Glutamatergic neuron (in vitro differentiated cells): ENCODE measurements around the gene THSD7B. TPM values are rescaled to one million over a fixed set of nuclear protein-coding genes. Genes with fewer than 3 reads are reported as not detected.

ENCODE experiments used
- DNase-seq: peaks from one replicate; pipeline ENCODE4 v3.0.0; 2022
- H3K27ac Mint-ChIP-seq: one replicate; pipeline ENCODE4 v1.8.0; 2020; ENCODE audit warnings: mild to moderate bottlenecking, mixed read lengths, inconsistent platforms; ENCODE audit not compliant: unreplicated experiment
- H3K27me3 Mint-ChIP-seq: one replicate; pipeline ENCODE4 v1.8.0; 2020; ENCODE audit warnings: mild to moderate bottlenecking, moderate library complexity, mixed read lengths, inconsistent platforms; ENCODE audit not compliant: unreplicated experiment
- H3K36me3 Mint-ChIP-seq: one replicate; pipeline ENCODE4 v1.8.0; 2020; ENCODE audit warnings: mild to moderate bottlenecking, mixed read lengths, inconsistent platforms; ENCODE audit not compliant: unreplicated experiment
- H3K4me1 Mint-ChIP-seq: one replicate; pipeline ENCODE4 v1.8.0; 2020; ENCODE audit warnings: mild to moderate bottlenecking, low read depth, mixed read lengths, inconsistent platforms; ENCODE audit not compliant: unreplicated experiment
- H3K4me3 Mint-ChIP-seq: one replicate; pipeline ENCODE4 v1.8.0; 2020; ENCODE audit warnings: mild to moderate bottlenecking, mixed read lengths, inconsistent platforms; ENCODE audit not compliant: unreplicated experiment
- H3K9me3 Mint-ChIP-seq: one replicate; pipeline ENCODE4 v1.8.0; 2020; ENCODE audit warnings: mild to moderate bottlenecking, moderate library complexity, mixed read lengths, inconsistent platforms; ENCODE audit not compliant: unreplicated experiment
- total RNA-seq: library from RNA; stranded (reverse); fragmentation: NEBNext Ultra II Directional; extraction: Animal tissue kit (Norgen Biotek cat#: 25700); gene quantifications from one replicate; pipeline ENCODE4 v1.2.1, GENCODE V29; 2021; ENCODE audit not compliant: unreplicated experiment
- TF ChIP-seq, protein P1 (sequence below): fragments of 200-600 bp; sonication (generic); IDR thresholded peaks from one replicate; pipeline ENCODE4 v1.5.0; 2021; ENCODE audit not compliant: partially characterized antibody, unreplicated experiment

The THSD7B gene
- total RNA-seq, 1 donor from 2014 or later = 182 TPM

DNA sequence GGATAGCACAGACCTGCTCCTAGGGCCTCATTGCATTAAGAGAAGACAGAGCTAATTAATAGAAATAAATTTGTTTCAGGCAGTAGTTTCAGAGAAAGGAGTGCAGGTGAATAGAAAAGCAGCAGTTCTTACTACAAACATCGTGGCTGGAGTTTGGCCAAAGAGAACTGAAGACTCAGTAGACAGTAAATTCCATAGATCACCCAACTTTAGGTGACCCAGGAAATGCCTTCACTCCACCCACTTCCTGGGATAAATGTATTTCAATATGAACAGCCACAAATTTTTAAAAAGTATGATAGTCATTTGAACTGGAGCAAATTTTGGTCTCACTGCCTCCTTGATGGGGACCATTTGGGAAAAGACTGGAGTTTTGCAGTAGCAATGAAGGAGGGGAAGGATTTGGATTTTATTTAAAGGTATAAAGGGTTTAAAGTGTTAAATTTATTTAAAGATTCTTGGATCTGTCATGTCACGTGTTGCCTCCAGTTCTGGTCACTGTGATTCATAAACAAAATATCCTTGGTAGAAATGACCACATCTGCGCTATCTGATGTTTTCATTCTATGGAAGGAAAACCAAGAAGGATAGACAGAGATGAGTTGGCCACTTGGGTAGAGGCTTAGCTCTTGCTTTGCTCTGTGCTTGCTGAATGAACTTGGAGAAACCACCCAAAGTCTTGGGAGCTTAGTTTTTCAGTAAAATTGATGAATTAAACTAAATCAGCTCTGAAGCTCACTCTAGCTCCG lies 390.2 kb downstream of the THSD7B start:
- Mint-ChIP-seq H3K4me3 (peak overlapping the region; percentile 58), H3K27ac (peak overlapping the region; percentile 74), H3K4me1 (peaks cover 28% of the 10 kb centered on the region), H3K36me3 (no peaks in the 10 kb centered on the region), H3K27me3 (peaks cover 2% of the 10 kb centered on the region), H3K9me3 (peaks cover 10% of the 10 kb centered on the region)
- TF ChIP-seq, protein P1, sequence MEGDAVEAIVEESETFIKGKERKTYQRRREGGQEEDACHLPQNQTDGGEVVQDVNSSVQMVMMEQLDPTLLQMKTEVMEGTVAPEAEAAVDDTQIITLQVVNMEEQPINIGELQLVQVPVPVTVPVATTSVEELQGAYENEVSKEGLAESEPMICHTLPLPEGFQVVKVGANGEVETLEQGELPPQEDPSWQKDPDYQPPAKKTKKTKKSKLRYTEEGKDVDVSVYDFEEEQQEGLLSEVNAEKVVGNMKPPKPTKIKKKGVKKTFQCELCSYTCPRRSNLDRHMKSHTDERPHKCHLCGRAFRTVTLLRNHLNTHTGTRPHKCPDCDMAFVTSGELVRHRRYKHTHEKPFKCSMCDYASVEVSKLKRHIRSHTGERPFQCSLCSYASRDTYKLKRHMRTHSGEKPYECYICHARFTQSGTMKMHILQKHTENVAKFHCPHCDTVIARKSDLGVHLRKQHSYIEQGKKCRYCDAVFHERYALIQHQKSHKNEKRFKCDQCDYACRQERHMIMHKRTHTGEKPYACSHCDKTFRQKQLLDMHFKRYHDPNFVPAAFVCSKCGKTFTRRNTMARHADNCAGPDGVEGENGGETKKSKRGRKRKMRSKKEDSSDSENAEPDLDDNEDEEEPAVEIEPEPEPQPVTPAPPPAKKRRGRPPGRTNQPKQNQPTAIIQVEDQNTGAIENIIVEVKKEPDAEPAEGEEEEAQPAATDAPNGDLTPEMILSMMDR = no peak
- DNase-seq = no peak

DNA sequence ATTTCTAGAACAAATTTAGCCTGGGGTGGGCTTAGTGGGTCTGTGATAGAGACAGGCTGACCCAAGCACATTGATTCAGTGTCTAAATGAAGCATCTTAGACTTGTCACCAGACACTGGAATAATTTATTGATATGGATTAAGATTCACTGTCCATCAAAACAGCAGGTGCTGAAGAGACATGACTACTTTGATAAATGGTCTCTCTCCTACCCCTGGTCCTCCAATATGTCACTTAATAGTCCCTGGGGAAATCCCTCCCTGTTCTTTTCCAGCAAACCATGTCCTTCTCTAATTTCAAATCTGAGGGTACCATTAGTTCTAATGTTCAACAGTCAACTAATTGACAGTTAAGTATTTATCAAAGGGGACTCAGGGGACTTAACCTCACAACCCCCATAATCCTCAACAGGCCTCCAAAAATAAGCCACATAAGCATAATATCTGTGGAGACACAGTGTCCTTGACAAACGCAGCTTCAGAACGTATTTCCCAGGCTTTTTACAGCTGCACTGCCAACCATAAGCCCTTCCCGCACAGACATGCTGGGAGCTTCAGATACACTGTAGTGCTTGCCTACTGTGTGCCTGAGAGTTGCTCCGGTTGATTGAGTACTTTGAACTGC lies 391.0 kb downstream of the THSD7B start:
- peak overlapping the region; percentile 51 for H3K4me3 Mint-ChIP-seq
- H3K36me3 Mint-ChIP-seq = no peaks in the 10 kb centered on the region
- peak overlapping the region; percentile 84 for H3K27ac Mint-ChIP-seq
- peaks cover 2% of the 10 kb centered on the region for H3K27me3 Mint-ChIP-seq
- DNase-seq = no peak
- H3K4me1 Mint-ChIP-seq = peaks cover 28% of the 10 kb centered on the region
- H3K9me3 Mint-ChIP-seq = peaks cover 12% of the 10 kb centered on the region
- TF ChIP-seq, protein P1 = no peak

DNA sequence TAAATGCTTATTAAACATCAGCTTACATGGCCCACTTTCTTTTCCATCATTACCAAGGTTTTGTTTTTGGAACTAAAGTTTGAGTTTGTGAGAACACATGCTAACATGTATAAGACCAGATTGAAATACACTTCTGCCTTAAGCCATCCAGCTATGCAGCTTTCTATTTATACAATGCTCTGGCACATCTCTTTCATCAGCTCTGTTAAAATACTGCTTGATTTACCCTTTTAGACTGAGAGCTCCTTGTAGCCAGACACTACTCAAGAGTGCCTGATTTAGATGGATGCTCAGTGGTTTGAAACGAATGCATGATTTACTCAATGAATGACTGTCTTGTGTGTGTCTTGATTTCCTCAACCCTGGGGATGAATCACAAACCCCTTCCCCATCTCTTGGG lies 392.5 kb downstream of the THSD7B start:
- peaks cover 5% of the 10 kb centered on the region for H3K27me3 Mint-ChIP-seq
- TF ChIP-seq, protein P1 = no peak
- H3K9me3 Mint-ChIP-seq = peaks cover 14% of the 10 kb centered on the region
- H3K4me1 Mint-ChIP-seq = peaks cover 26% of the 10 kb centered on the region
- no peak overlapping the region for H3K27ac Mint-ChIP-seq
- no peak for DNase-seq
- no peak overlapping the region for H3K4me3 Mint-ChIP-seq
- no peaks in the 10 kb centered on the region for H3K36me3 Mint-ChIP-seq

DNA sequence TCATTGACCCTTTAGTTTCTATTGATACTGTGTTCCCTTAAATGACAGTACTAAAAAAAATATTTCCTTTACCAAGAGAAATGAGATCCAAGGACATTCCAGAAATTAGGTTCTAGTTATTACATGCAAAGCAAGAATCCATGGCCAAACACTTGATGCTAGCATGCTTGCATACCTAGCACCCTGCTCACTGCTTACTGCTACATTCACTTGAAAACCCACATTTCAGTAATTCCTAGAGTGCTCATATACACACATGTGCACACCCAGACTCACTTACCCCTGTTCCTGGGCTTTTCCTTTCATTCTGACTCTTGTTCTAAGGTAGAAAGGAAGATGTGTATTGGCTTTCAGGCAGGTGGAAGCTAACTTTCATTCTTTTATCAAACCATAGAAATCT lies 395.9 kb downstream of the THSD7B start:
- peaks cover 13% of the 10 kb centered on the region for H3K9me3 Mint-ChIP-seq
- H3K36me3 Mint-ChIP-seq = peaks cover 11% of the 10 kb centered on the region
- peaks cover 13% of the 10 kb centered on the region for H3K4me1 Mint-ChIP-seq
- no peak overlapping the region for H3K27ac Mint-ChIP-seq
- H3K4me3 Mint-ChIP-seq = no peak overlapping the region
- H3K27me3 Mint-ChIP-seq = peaks cover 9% of the 10 kb centered on the region
- TF ChIP-seq, protein P1 = no peak
- no peak for DNase-seq

DNA sequence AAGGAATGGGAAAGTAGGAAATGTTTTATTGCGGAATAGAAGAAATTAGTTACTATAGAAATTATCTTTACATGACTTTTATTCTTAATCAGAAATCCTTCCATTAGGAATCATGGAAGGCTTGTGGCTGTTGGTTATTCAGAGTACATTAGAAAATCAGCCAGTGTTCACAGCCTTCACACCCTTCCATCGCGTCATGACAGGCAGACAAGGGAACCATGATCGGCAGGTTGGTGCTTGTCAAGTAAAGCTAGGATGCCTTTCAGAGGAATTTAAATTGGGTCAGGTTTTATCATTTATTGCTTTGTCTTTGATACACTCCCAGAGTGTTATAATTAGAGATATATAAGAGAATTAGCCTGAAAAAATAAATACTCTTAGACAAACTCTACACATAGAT lies 400.6 kb downstream of the THSD7B start:
- H3K36me3 Mint-ChIP-seq = peaks cover 17% of the 10 kb centered on the region
- H3K27ac Mint-ChIP-seq = no peak overlapping the region
- no peak overlapping the region for H3K4me3 Mint-ChIP-seq
- no peak for DNase-seq
- H3K27me3 Mint-ChIP-seq = peaks cover 7% of the 10 kb centered on the region
- TF ChIP-seq, protein P1 = no peak
- peaks cover 5% of the 10 kb centered on the region for H3K9me3 Mint-ChIP-seq
- H3K4me1 Mint-ChIP-seq = peaks cover 2% of the 10 kb centered on the region
